NCI-H2196 (cell line): ENCODE data around the gene HNF1A.
"Not testable (repeated sequence)": the region's sequence is repeated elsewhere in the genome, so short reads cannot be mapped to it uniquely, and the experiment has no call there.

Experiments used
- DNase-seq: peaks from one replicate; lab custom pipeline; 2025; ENCODE audit not compliant: unreplicated experiment; lab: John Stamatoyannopoulos, UW

The HNF1A gene

DNA sequence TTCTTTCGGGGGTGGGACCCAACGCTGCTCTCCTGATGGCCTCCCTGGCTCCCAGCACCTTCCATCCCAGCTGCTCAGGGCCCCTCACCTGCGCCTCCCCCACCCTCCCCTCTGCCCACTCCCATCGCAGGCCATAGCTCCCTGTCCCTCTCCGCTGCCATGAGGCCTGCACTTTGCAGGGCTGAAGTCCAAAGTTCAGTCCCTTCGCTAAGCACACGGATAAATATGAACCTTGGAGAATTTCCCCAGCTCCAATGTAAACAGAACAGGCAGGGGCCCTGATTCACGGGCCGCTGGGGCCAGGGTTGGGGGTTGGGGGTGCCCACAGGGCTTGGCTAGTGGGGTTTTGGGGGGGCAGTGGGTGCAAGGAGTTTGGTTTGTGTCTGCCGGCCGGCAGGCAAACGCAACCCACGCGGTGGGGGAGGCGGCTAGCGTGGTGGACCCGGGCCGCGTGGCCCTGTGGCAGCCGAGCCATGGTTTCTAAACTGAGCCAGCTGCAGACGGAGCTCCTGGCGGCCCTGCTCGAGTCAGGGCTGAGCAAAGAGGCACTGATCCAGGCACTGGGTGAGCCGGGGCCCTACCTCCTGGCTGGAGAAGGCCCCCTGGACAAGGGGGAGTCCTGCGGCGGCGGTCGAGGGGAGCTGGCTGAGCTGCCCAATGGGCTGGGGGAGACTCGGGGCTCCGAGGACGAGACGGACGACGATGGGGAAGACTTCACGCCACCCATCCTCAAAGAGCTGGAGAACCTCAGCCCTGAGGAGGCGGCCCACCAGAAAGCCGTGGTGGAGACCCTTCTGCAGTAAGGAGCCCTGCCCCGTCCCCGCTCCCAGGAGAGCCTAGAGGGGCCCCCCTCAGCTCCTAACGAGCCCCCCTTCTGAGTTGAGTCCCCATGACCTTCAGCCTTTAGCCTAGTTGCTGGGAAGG, at the start of gene HNF1A:
Gene HNF1A (plus strand): TSS at position 248 of the 924 bp plus-strand sequence. CDS start 226 bp downstream, at position 474.
- no peak for DNase-seq

DNA sequence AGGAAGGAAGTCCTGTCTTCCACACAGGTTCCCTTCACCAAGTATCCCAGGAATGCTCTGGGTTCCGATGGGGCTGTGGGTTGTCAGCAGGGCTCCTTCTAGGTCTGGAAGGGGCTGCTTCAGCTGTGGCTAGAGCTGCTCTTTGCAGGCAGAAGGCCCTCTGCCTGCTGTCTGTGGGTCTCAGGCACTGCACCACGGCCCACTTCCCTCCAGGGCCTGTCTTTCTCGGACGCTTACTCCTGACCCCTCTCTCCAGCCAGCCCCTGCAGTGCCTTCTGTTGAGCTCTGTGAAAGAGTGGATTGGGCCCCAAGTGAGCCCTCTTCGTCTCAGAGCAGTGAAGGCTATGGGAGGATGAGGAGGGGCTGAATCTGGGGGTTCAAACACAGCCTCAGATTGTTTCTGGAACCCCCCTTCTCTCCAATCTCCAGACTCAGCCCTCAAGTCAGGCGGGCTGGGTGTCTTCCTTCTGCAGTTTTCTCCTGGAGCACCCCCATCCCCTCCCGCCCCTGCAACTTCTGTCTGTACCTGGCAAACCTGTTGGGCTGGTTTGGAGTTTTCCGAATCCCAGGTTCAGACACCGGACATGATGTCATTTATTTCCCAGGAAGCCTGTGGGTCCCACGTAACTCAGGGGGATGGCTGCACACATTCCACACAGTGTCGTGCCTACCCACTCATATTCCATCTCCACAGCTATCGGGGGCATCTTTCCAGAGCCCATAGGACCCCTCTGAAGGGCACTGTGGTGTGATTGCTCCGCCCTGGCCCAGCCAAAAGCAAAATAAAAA, 49.3 kb upstream of the HNF1A start:
- DNase-seq = peak; percentile 22

DNA sequence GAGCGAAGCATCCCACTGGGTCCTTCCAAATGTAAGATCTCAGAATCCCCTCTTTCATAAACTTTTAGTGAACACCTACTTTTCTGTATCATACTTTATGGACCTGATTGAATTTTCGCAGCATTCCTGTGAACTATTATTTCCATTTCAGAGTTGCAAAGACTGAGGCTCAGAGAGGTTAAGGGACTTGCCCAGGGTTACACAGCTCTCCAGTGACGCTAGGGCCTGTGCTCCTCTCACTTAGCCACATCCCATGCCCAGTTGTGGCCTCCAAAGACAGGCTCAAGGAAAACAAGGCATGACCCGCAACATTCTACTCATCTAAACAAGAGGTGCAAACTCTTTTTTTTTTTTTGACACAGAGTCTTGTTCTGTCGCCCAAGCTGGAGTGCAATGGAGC, 48.3 kb upstream of the HNF1A start:
- DNase-seq = no peak

- no peak for DNase-seq
Observed at GRCh38 chr12:120932058-120932457, 46.3 kb upstream of the HNF1A start.

GRCh38 chr12:120932956-120933526, 45.3 kb upstream of the HNF1A start:
- no peak for DNase-seq

DNA sequence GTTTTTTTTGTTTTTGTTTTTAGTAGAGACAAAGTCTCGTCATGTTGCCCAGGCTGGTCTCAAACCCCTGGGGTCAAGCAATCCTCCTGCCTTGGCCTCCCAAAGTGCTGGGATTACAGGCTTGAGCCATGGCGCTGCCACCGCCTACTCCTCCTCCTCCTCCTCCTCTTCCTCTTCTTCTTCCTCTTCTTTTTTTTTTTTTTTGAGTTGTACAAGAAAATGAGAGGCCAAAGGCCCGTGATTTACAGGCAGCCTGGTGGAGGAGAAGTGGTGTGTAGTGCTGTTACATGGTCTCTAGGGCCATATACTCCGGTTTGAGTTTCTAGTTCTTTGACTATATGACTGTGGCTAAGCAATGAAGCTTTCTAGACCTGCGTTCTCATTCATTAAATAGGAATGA, 44.6 kb upstream of the HNF1A start:
- DNase-seq = no peak

DNA sequence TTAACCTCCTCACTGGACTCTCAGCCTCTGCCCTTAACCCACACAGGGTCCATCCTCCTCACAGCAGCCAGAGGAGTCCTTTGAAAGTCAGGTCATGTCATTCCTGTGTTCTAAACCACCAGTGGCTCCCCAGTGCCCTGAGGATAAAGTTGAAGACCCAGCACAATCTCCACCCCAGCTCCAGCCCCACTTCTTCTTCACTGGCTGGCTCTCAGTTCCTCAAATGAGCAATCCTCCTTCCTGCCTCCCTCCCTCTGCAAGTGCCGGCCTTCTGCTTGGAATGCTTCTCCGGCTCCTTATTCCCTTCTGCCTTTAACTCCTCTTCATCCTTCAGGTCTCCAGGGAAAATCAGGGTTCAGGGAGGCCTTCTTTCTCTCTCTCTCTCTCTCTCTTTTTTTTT, 42.1 kb upstream of the HNF1A start:
- no peak for DNase-seq

DNA sequence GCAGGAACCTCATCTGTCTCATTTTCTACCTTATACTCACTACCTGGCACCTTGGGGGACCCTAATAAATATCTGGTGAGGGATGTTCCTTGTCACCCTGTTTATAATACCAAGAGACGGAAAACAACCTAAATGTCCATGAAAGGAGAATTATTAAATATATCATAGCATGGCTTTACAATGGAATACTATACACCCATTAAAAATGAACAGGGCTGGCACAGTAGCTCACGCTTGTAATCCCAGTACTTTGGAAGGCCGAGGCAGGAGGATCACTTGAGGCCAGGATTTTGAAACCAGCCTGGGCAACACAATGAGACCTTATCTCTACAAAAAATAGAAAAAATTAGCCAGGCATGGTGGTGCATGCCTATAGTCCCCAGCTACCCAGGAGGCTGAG, 39.8 kb upstream of the HNF1A start:
- no peak for DNase-seq

- no peak for DNase-seq
Observed at GRCh38 chr12:120939523-120939922, 38.8 kb upstream of the HNF1A start.

DNA sequence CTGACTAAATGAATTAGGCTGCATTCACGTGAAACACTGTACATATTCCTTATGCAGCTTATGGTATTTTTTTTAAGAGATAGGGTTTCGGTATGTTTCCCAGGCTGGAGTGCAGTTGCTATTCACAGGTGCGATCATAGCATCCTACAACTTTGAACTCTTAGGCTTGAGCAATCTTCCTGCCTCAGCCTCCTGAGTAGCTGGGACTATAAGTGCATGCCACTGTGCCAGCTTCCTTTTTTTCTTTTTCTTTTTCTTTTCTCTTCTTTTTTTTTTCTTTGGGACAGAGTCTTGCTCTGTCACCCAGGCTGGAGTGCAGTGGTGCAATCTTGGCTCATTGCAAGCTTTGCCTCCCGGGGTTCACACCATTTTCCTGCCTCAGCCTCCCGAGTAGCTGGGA, 38.3 kb upstream of the HNF1A start:
- DNase-seq = no peak

DNA sequence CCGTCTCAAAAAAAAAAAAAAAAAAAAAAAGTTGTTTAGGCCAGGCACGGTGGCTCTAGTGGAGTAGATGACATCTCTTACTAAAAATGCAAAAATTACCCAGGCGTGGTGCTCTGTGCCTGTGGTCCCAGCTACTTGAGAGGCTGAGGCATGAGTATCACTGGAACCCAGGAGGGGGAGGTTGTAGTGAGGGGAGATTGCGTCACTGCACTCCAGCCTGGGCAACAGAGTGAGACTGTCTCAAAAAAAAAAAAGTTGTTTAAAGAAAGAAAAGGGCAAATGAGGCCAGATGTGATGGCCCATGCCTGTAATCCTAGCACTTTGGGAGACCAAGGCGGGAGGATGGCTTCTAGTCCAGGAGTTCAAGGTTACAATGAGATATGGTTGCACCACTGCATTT, 37.5 kb upstream of the HNF1A start:
- DNase-seq = no peak

- no peak for DNase-seq
Observed at GRCh38 chr12:120941412-120941811, 36.9 kb upstream of the HNF1A start.

- DNase-seq = no peak
Observed at GRCh38 chr12:120941846-120942405, 36.4 kb upstream of the HNF1A start.

DNA sequence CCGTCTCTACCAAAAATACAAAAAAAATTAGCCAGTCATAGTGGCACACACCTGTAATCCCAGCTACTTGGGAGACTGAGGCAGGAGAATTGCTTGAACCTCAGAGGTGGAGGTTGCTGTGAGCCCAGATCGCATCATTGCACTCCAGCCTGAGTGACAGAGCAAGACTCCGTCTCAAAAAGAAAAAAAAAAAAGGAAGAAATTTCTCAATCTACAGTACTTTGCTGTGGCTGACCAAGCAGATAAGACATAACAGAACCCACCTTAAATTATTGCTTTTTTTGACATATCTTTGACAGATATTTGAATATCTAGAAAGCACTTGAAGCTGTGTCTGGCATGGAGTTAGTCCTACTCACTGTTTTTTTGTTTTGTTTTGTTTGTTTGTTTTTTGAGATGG, 34.9 kb upstream of the HNF1A start:
- DNase-seq = no peak

DNA sequence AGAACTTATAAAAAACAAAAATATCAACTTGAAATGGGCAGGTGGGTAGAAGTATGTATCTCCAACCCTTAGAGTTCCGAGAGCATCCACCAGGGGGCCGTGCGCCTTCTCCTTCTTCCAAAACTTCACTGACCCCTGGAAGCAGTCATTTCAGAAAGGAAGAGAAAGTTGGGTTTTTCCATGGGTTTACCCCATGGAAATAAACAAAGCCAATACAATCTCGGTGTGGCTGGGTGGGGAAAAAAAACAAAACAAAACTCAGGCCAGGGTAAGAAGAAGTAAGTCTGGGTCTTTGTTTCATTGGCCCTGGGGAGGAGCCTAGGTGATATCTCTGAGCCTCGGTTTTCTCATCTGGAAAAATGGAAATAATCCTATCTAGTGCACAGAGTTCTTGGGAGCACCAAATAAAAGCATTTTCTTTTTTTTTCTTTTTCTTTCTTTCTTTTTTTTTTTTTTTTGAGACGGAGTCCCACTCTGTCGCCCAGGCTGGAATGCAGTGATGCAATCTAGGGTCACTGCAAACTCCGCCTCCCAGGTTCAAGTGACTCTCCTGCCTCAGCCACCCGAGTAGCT, 33.6 kb upstream of the HNF1A start:
- no peak for DNase-seq

DNA sequence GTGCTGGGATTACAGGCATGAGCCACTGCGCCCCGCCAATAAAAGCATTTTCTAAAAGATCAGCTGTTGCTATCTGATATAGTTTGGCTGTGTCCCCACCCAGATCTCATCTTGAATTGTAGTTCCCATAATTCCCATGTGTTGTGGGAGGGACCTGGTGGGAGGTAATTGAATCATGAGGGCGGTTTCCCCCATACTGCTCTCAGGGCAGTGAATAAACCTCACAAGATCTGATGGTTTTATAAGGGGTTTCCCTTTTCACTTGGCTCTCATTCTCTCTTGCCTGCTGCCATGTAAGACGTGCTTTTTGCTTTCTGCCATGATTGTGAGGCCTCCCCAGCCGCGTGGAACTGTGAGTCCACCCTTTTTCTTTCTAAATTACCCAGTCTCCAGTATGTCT, 32.8 kb upstream of the HNF1A start:
- not testable (repeated sequence) for DNase-seq

DNA sequence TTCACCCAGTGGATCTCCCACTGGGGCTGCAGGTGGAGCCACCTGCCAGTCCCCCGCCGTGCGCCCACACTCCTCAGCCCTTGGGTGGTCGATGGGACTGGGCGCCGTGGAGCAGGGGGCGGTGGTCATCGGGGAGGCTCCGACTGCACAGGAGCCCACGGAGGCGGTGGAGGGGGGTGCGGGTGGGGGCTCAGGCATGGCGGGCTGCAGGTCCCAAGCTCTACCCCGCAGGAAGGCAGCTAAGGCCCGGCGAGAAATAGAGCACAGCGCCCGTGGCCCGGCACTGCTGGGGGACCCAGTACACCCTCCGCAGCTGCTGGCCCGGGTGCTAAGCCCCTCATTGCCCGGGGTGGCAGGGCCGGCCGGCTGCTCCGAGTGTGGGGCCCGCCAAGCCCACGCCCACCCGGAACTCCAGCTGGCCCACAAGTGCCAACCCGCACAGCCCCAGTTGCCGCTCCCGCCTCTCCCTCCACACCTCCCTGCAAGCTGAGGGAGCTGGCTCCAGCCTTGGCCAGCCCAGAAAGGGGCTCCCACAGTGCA, 28.0 kb upstream of the HNF1A start:
- not testable (repeated sequence) for DNase-seq

DNA sequence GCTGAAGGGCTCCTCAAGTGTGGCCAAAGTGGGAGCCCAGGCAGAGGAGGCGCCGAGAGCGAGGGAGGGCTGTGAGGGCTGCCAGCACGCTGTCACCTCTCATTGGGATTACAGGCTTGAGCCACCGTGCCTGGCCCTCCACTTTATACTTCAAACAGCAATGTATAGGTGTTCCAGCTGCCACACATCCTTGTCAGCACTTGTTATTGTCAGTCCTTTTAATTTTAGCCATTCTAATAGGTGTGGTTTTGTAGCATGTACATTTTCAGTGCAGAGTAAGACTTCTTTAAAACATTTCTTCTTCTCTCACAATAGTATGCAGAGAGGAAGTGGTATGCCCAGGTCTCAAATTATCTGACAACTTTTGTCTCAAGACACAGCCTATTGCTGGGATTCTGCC, 27.5 kb upstream of the HNF1A start:
- no peak for DNase-seq

GRCh38 chr12:120955232-120955631, 23.1 kb upstream of the HNF1A start:
- DNase-seq = no peak

GRCh38 chr12:120956579-120957300, 21.6 kb upstream of the HNF1A start:
- DNase-seq = no peak
